Activated T-helper 1 cell treated with anti-CD3 and anti-CD28 coated beads, Interleukin-12 subunit alpha, Interleukin-12 subunit beta, Interleukin-2, Interleukin-4 antibody, amounts not matched to agents 30 ng/mL and 10 ng/mL and 1 ng/mL, durations not matched to agents 14 hours and 24 hours and 36 hours (primary cell): ENCODE results near the gene NCAPD2. TPM values are rescaled to one million over a fixed set of nuclear protein-coding genes. Genes with fewer than 3 reads are reported as not detected.
"Not testable (repeated sequence)": the region's sequence is repeated elsewhere in the genome, so short reads cannot be mapped to it uniquely, and the experiment has no call there.

Experiments used
- DNase-seq: peaks from one replicate; pipeline ENCODE4 v3.0.0; 2021; ENCODE audit warnings: low spot score
- H3K27ac Mint-ChIP-seq: one replicate; pipeline ENCODE4 v1.8.0; 2021; ENCODE audit warnings: mild to moderate bottlenecking, mixed read lengths
- H3K27me3 Mint-ChIP-seq: one replicate; pipeline ENCODE4 v1.8.0; 2022; ENCODE audit warnings: mild to moderate bottlenecking, moderate library complexity, mixed read lengths; ENCODE audit not compliant: insufficient read depth
- H3K36me3 Mint-ChIP-seq: one replicate; pipeline ENCODE4 v1.8.0; 2021; ENCODE audit warnings: low read depth, mixed read lengths
- H3K4me1 Mint-ChIP-seq: one replicate; pipeline ENCODE4 v1.8.0; 2021; ENCODE audit warnings: low read depth, mixed read lengths
- H3K4me3 Mint-ChIP-seq: one replicate; pipeline ENCODE4 v1.8.0; 2021; ENCODE audit warnings: mild to moderate bottlenecking, moderate library complexity, mixed read lengths
- H3K9me3 Mint-ChIP-seq: one replicate; pipeline ENCODE4 v1.8.0; 2021; ENCODE audit warnings: mixed read lengths
- intact Hi-C: fragments of 100-400 bp; cut with micrococcal nuclease; formaldehyde crosslinking; loops from one replicate; pipeline ENCODE4 v1.15.1; 2024
- total RNA-seq: library from RNA; stranded (reverse); gene quantifications from 2 replicates; pipeline ENCODE4 v1.2.3, GENCODE V29; 2022

Gene NCAPD2
- total RNA-seq, 1 donor from 2014 or later, result 93.4 TPM

DNA sequence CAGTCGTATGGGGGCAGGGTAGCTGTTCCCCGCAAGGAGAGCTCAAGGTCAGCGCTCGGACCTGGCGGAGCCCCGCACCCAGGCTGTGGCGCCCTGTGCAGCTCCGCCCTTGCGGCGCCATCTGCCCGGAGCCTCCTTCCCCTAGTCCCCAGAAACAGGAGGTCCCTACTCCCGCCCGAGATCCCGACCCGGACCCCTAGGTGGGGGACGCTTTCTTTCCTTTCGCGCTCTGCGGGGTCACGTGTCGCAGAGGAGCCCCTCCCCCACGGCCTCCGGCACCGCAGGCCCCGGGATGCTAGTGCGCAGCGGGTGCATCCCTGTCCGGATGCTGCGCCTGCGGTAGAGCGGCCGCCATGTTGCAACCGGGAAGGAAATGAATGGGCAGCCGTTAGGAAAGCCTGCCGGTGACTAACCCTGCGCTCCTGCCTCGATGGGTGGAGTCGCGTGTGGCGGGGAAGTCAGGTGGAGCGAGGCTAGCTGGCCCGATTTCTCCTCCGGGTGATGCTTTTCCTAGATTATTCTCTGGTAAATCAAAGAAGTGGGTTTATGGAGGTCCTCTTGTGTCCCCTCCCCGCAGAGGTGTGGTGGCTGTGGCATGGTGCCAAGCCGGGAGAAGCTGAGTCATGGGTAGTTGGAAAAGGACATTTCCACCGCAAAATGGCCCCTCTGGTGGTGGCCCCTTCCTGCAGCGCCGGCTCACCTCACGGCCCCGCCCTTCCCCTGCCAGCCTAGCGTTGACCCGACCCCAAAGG, 41.2 kb downstream of the NCAPD2 start:
- Mint-ChIP-seq H3K36me3 (peaks cover 74% of the 10 kb centered on the region), H3K27ac (peak overlapping the region; percentile 99), H3K27me3 (no peaks in the 10 kb centered on the region), H3K4me1 (peaks cover 63% of the 10 kb centered on the region), H3K4me3 (peak overlapping the region; percentile 91), H3K9me3 (no peaks in the 10 kb centered on the region)
- intact Hi-C loops, result loop anchor here (1.0 to 10.0 kb wide), 7 partner anchors 21 to 410 kb away; partner anchors contain the start of genes C12orf57, CDCA3, CHD4 and IFFO1
- peak; percentile 76 for DNase-seq

DNA sequence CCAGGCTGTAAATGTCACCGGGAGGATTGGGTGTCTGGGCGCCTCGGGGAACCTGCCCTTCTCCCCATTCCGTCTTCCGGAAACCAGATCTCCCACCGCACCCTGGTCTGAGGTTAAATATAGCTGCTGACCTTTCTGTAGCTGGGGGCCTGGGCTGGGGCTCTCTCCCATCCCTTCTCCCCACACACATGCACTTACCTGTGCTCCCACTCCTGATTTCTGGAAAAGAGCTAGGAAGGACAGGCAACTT, 41.7 kb downstream of the NCAPD2 start:
- H3K36me3 Mint-ChIP-seq, result peaks cover 70% of the 10 kb centered on the region
- DNase-seq, result no peak
- H3K4me1 Mint-ChIP-seq, result peaks cover 63% of the 10 kb centered on the region

DNA sequence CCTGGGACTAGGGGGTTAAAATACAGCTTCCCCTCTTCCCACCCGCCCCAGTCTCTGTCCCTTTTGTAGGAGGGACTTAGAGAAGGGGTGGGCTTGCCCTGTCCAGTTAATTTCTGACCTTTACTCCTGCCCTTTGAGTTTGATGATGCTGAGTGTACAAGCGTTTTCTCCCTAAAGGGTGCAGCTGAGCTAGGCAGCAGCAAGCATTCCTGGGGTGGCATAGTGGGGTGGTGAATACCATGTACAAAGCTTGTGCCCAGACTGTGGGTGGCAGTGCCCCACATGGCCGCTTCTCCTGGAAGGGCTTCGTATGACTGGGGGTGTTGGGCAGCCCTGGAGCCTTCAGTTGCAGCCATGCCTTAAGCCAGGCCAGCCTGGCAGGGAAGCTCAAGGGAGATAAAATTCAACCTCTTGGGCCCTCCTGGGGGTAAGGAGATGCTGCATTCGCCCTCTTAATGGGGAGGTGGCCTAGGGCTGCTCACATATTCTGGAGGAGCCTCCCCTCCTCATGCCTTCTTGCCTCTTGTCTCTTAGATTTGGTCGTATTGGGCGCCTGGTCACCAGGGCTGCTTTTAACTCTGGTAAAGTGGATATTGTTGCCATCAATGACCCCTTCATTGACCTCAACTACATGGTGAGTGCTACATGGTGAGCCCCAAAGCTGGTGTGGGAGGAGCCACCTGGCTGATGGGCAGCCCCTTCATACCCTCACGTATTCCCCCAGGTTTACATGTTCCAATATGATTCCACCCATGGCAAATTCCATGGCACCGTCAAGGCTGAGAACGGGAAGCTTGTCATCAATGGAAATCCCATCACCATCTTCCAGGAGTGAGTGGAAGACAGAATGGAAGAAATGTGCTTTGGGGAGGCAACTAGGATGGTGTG, 42.3 kb downstream of the NCAPD2 start:
- DNase-seq, result no peak
- H3K36me3 Mint-ChIP-seq, result peaks cover 65% of the 10 kb centered on the region
- H3K27ac Mint-ChIP-seq, result peak overlapping the region; percentile 99
- intact Hi-C loops, result loop anchor here (2.0 to 10.0 kb wide), 2 partner anchors 201 to 409 kb away; partner anchors contain the start of genes C12orf57 and RNU7-1
- H3K9me3 Mint-ChIP-seq, result no peaks in the 10 kb centered on the region
- peak overlapping the region; percentile 91 for H3K4me3 Mint-ChIP-seq
- peaks cover 63% of the 10 kb centered on the region for H3K4me1 Mint-ChIP-seq
- no peaks in the 10 kb centered on the region for H3K27me3 Mint-ChIP-seq

More for the DNA sequence above, 41.7 kb downstream of the NCAPD2 start:
- Mint-ChIP-seq H3K4me3 (peak overlapping the region; percentile 91), H3K27ac (peak overlapping the region; percentile 99), H3K9me3 (no peaks in the 10 kb centered on the region), H3K27me3 (no peaks in the 10 kb centered on the region)
- intact Hi-C loops, result loop anchor here (2.0 to 10.0 kb wide), 2 partner anchors 201 to 409 kb away; partner anchors contain the start of genes C12orf57 and RNU7-1

DNA sequence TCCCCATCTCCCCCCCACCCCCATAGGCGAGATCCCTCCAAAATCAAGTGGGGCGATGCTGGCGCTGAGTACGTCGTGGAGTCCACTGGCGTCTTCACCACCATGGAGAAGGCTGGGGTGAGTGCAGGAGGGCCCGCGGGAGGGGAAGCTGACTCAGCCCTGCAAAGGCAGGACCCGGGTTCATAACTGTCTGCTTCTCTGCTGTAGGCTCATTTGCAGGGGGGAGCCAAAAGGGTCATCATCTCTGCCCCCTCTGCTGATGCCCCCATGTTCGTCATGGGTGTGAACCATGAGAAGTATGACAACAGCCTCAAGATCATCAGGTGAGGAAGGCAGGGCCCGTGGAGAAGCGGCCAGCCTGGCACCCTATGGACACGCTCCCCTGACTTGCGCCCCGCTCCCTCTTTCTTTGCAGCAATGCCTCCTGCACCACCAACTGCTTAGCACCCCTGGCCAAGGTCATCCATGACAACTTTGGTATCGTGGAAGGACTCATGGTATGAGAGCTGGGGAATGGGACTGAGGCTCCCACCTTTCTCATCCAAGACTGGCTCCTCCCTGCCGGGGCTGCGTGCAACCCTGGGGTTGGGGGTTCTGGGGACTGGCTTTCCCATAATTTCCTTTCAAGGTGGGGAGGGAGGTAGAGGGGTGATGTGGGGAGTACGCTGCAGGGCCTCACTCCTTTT, 43.1 kb downstream of the NCAPD2 start:
- peak overlapping the region; percentile 40 for H3K27ac Mint-ChIP-seq
- H3K27me3 Mint-ChIP-seq, result no peaks in the 10 kb centered on the region
- peak overlapping the region; percentile 91 for H3K4me3 Mint-ChIP-seq
- peaks cover 64% of the 10 kb centered on the region for H3K4me1 Mint-ChIP-seq
- DNase-seq, result no peak
- no peaks in the 10 kb centered on the region for H3K9me3 Mint-ChIP-seq
- intact Hi-C loops, result loop anchor here (10.0 kb wide), 1 partner anchor 408 kb away; the partner anchor contains the start of genes C12orf57 and RNU7-1
- H3K36me3 Mint-ChIP-seq, result peaks cover 61% of the 10 kb centered on the region

DNA sequence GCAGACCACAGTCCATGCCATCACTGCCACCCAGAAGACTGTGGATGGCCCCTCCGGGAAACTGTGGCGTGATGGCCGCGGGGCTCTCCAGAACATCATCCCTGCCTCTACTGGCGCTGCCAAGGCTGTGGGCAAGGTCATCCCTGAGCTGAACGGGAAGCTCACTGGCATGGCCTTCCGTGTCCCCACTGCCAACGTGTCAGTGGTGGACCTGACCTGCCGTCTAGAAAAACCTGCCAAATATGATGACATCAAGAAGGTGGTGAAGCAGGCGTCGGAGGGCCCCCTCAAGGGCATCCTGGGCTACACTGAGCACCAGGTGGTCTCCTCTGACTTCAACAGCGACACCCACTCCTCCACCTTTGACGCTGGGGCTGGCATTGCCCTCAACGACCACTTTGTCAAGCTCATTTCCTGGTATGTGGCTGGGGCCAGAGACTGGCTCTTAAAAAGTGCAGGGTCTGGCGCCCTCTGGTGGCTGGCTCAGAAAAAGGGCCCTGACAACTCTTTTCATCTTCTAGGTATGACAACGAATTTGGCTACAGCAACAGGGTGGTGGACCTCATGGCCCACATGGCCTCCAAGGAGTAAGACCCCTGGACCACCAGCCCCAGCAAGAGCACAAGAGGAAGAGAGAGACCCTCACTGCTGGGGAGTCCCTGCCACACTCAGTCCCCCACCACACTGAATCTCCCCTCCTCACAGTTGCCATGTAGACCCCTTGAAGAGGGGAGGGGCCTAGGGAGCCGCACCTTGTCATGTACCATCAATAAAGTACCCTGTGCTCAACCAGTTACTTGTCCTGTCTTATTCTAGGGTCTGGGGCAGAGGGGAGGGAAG, 43.9 kb downstream of the NCAPD2 start:
- DNase-seq, result peak; percentile 72
- intact Hi-C loops, result loop anchor here (1.0 to 10.0 kb wide), 2 partner anchors 114 to 407 kb away; partner anchors contain the start of genes C12orf57 and RNU7-1
- not testable (repeated sequence) for H3K9me3 Mint-ChIP-seq, H3K27me3 Mint-ChIP-seq
- Mint-ChIP-seq H3K36me3 (peaks cover 58% of the 10 kb centered on the region), H3K27ac (peak overlapping the region; percentile 91), H3K4me1 (peaks cover 63% of the 10 kb centered on the region), H3K4me3 (peak overlapping the region; percentile 91)

DNA sequence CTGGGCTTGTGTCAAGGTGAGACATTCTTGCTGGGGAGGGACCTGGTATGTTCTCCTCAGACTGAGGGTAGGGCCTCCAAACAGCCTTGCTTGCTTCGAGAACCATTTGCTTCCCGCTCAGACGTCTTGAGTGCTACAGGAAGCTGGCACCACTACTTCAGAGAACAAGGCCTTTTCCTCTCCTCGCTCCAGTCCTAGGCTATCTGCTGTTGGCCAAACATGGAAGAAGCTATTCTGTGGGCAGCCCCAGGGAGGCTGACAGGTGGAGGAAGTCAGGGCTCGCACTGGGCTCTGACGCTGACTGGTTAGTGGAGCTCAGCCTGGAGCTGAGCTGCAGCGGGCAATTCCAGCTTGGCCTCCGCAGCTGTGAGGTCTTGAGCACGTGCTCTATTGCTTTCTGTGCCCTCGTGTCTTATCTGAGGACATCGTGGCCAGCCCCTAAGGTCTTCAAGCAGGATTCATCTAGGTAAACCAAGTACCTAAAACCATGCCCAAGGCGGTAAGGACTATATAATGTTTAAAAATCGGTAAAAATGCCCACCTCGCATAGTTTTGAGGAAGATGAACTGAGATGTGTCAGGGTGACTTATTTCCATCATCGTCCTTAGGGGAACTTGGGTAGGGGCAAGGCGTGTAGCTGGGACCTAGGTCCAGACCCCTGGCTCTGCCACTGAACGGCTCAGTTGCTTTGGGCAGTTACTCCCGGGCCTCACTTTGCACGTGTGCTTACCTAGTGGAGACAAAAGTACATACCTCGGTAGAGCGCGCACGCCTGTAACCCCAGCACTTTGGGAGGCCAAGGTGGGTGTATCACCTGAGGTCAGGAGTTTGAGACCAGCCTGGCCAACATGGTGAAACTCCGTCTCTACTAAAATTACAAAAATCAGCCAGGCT, 44.8 kb downstream of the NCAPD2 start:
- intact Hi-C loops, result loop anchor here (1.0 to 10.0 kb wide), 2 partner anchors 115 to 406 kb away; partner anchors contain the start of genes C12orf57 and RNU7-1
- Mint-ChIP-seq H3K36me3 (peaks cover 58% of the 10 kb centered on the region), H3K4me3 (peak overlapping the region; percentile 91), H3K9me3 (no peaks in the 10 kb centered on the region), H3K27ac (peak overlapping the region; percentile 91), H3K27me3 (no peaks in the 10 kb centered on the region), H3K4me1 (peaks cover 62% of the 10 kb centered on the region)
- no peak for DNase-seq

DNA sequence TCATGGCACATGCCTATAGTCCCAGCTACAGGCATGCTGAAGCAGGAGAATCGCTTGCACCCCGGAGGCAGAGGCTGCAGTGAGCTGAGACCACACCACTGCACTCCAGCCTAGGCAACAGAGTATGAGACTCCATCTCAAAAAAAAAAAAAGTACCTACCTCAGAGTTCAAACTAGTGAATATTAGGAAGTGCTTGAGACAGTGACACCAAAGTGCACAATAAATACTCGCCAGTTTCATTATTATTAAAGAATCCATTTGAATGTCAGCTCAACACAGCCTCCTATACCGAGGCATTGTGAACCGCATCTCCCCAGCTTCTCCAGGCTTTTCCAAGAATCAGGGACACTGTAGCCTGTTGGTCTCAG, 45.4 kb downstream of the NCAPD2 start:
- DNase-seq, result no peak
- intact Hi-C loops, result loop anchor here (10.0 kb wide), 1 partner anchor 406 kb away; the partner anchor contains the start of genes C12orf57 and RNU7-1
- Mint-ChIP-seq H3K4me1 (peaks cover 62% of the 10 kb centered on the region), H3K27ac (peak overlapping the region; percentile 91), H3K27me3 (no peaks in the 10 kb centered on the region), H3K4me3 (peak overlapping the region; percentile 48), H3K9me3 (no peaks in the 10 kb centered on the region), H3K36me3 (peaks cover 56% of the 10 kb centered on the region)

DNA sequence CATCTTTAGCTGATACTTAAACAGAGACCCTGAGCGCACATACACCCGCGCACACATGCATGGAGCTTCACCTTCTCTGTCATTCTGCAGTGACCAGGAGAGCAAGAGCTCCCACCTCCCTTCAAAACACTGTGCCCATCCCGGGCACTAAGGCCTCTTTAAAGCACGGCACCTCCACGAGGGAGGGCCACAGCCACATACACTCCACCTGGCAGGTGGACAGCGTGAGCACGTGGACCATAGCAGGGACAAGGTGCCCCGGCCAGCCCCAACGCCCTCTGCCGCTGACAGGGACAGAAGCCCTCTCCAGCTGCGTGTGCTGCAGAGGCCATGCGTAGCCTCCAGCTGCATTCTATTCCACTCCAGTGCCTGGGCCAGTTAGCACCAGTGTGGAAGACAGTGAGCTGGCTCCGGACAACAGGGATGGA, 45.8 kb downstream of the NCAPD2 start:
- Mint-ChIP-seq H3K27me3 (no peaks in the 10 kb centered on the region), H3K36me3 (peaks cover 59% of the 10 kb centered on the region), H3K4me1 (peaks cover 62% of the 10 kb centered on the region), H3K4me3 (peak overlapping the region; percentile 48), H3K27ac (peak overlapping the region; percentile 91), H3K9me3 (no peaks in the 10 kb centered on the region)
- intact Hi-C loops, result loop anchor here (10.0 kb wide), 1 partner anchor 405 kb away; the partner anchor contains the start of genes C12orf57 and RNU7-1
- DNase-seq, result no peak

DNA sequence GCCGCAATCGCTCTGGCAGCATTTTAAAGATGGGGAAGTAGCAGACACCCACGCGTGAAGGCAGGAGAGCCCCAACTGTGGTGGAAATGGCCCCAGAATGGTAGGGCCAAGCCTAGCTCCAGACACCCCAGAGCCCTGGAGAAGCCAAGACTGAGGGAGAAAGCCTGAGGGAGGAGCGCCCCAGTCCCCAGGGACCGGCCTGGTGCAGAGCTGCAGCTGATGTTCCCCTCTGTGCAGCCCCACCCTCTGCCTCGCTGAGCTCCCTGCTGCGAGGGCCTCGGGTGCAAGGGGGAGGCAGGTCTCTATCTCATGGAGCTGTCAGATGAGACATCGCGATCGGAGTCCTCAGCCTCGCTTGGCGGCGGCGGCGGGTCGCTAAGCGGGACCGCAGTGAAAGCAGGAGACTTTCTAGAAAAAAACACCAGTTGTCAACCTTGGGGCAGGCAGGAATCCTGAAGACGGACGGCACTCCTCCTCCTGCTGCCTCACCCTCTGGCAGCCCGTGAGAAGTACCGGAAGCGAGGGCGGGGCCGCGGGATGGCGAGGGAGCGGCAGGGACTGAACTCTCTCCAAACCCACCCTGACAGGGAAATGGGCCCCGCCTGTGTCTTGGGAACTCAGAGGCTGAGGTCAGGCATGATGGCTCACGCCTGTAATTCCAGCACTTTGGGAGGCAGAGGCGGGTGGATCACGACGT, 46.4 kb downstream of the NCAPD2 start:
- no peaks in the 10 kb centered on the region for H3K9me3 Mint-ChIP-seq
- peak overlapping the region; percentile 63 for H3K4me3 Mint-ChIP-seq
- peak overlapping the region; percentile 91 for H3K27ac Mint-ChIP-seq
- H3K4me1 Mint-ChIP-seq, result peaks cover 62% of the 10 kb centered on the region
- DNase-seq, result peak; percentile 54
- peaks cover 54% of the 10 kb centered on the region for H3K36me3 Mint-ChIP-seq
- H3K27me3 Mint-ChIP-seq, result no peaks in the 10 kb centered on the region
- intact Hi-C loops, result no loop called here

DNA sequence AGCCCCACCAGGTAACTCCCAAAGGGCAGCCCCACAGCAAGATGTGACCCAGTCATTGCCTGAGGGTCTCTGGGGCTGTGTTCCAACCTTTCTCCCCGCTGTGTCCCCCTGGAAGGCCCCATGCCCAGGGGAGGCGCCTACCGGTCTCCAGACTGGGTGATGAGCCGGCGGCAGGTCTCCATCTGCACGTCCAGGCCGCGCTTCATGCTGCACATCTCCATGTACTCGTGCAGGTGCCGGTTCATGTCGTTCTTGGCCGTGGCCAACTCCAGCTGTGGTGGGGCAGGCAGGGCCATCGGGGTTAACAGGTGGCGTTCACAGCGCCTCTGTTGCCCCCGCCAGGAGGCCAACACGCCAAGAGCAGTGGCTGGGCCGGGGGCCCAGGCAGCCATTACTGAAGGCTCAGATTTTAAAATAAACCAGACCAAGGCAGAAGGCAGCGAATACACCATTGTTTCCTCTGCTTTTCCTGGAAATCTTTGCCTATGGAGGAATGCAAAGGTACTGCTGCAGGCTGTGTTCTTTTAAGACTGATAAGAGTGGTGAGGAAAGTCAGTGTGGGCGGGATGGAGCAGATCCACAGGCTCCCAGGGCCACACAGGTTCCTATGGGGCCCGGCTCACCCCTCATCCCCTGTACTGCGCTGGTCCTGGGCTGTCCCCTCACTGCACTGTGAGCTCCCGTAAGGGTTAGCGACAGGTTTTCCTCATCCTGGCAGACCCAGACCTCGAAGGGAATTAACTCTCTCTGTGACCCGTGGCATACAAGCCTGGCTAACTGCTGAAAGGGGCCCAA, 47.7 kb downstream of the NCAPD2 start:
- peak overlapping the region; percentile 23 for H3K27ac Mint-ChIP-seq
- H3K27me3 Mint-ChIP-seq, result no peaks in the 10 kb centered on the region
- peaks cover 57% of the 10 kb centered on the region for H3K4me1 Mint-ChIP-seq

More for the DNA sequence above, 47.7 kb downstream of the NCAPD2 start:
- H3K9me3 Mint-ChIP-seq, result no peaks in the 10 kb centered on the region
- H3K4me3 Mint-ChIP-seq, result no peak overlapping the region
- intact Hi-C loops, result no loop called here
- DNase-seq, result no peak
- H3K36me3 Mint-ChIP-seq, result peaks cover 48% of the 10 kb centered on the region
